SJCRH30 (cell line): ENCODE results near the gene NAE1. TPM values are rescaled to one million over a fixed set of nuclear protein-coding genes. Genes with fewer than 3 reads are reported as not detected.

Source experiments
- total RNA-seq: library from RNA; depleted of rRNA; stranded (reverse); fragments of >200 nt; shearing (Covaris generic); gene quantifications from 2 replicates; pipeline ENCODE4 v1.2.3, GENCODE V29; 2014; rRNA removed

NAE1 gene
- total RNA-seq, 1 experiment from 2014 or later, result 195 TPM

Other genes with a start within 250 kb of the NAE1 start
- 52.8 and 53.9 TPM in 2 replicates for gene CMTM3, start 226.3 kb downstream of the NAE1 start, total RNA-seq
- gene CMTM4, start 134.2 kb downstream of the NAE1 start, total RNA-seq, result 27.3 and 29.4 TPM in 2 replicates
- 131 and 158 TPM in 2 replicates for gene DYNC1LI2, start 79.4 kb downstream of the NAE1 start, total RNA-seq
- not detected in 2 replicates for gene TERB1, start 29.4 kb downstream of the NAE1 start, total RNA-seq
- gene CA7, start 13.4 kb upstream of the NAE1 start, total RNA-seq, result not detected in 2 replicates
- 13.8 and 18.1 TPM in 2 replicates for gene PDP2, start 49.5 kb upstream of the NAE1 start, total RNA-seq
- gene CDH16, start 87.9 kb upstream of the NAE1 start, total RNA-seq, result not detected in 2 replicates
- gene RRAD, start 94.6 kb upstream of the NAE1 start, total RNA-seq, result 0.30 and 0.49 TPM in 2 replicates
- 135 and 146 TPM in 2 replicates for gene CIAO2B, start 103.4 kb upstream of the NAE1 start, total RNA-seq
- gene CES2, start 104.5 kb upstream of the NAE1 start, total RNA-seq, result 25.2 and 25.7 TPM in 2 replicates
- gene CES3, start 130.3 kb upstream of the NAE1 start, total RNA-seq, result 0.08 TPM in 2 replicates
- gene CES4A, start 157.6 kb upstream of the NAE1 start, total RNA-seq, result not detected in 2 replicates
- gene CBFB, start 198.2 kb upstream of the NAE1 start, total RNA-seq, result 136 and 151 TPM in 2 replicates